Tibial nerve (tissue), 4 donors: Measurements from ENCODE around the gene MALAT1. TPM values are rescaled to one million over a fixed set of nuclear protein-coding genes. Genes with fewer than 3 reads are reported as not detected.

Source experiments
- DNase-seq, 2 donors: peaks; one replicate each; pipeline ENCODE4 v3.0.0-alpha.2; 2019; ENCODE audit warnings: low spot score in 2 of 2
- H3K27ac ChIP-seq, 4 donors: fragments of 200-600 bp; sonication (generic) in 3 of 4; one replicate each; pipeline ENCODE4 v1.5.1; 2017 to 2019; ENCODE audit warnings: mild to moderate bottlenecking in 1 of 4
- H3K27me3 ChIP-seq, 2 donors: fragments of 200-600 bp; sonication (generic) in 1 of 2; one replicate each; pipeline versions ENCODE4 v1.5.1 to v1.6.0; 2017 to 2019
- H3K36me3 ChIP-seq, 3 donors: fragments of 200-600 bp; sonication (generic); one replicate each; pipeline ENCODE4 v1.5.1; 2018 to 2019
- H3K4me1 ChIP-seq, 4 donors: fragments of 200-600 bp; sonication (generic) in 3 of 4; one replicate each; pipeline ENCODE4 v1.5.1; 2017 to 2019
- H3K4me3 ChIP-seq, 4 donors: fragments of 200-600 bp; sonication (generic) in 3 of 4; one replicate each; pipeline ENCODE4 v1.5.1; 2017 to 2019; ENCODE audit warnings: mild to moderate bottlenecking in 1 of 4, moderate library complexity in 1 of 4
- H3K9me3 ChIP-seq, 4 donors: fragments of 200-600 bp; sonication (generic) in 3 of 4; one replicate each; pipeline ENCODE4 v1.5.1; 2017 to 2019
- EP300 ChIP-seq, 2 donors: sonication (generic); formaldehyde crosslinking; IDR thresholded peaks; one replicate each; pipeline ENCODE4 v1.6.1; 2017; ENCODE audit warnings: antibody characterized with exemption in 2 of 2, mild to moderate bottlenecking in 1 of 2
- POLR2A ChIP-seq, 2 donors: fragments of 450-650 bp; IDR thresholded peaks; one replicate each; pipeline ENCODE4 v1.6.1; 2017; ENCODE audit warnings: antibody characterized with exemption in 2 of 2, mild to moderate bottlenecking in 2 of 2, moderate library complexity in 2 of 2
- WGBS, 2 donors: methylation state at CpG; one replicate each; pipeline ENCODE4 v1.1.5; 2018; 5-methylcytosine and 5-hydroxymethylcytosine counted together
- total RNA-seq, 4 donors: library from RNA; depleted of rRNA; stranded (reverse); fragments of >200 nt; gene quantifications; one replicate each; pipeline ENCODE4 v1.1.0, GENCODE V29; 2016
- TF ChIP-seq, protein P1 (sequence below), 5 experiments: fragments of 200-600 bp in 3 of 5; fragments of 450-650 bp in 2 of 5; sonication (generic) in 3 of 5; IDR thresholded peaks; one replicate each; pipeline ENCODE4 v1.5.1; 2016 to 2019; ENCODE audit warnings: antibody characterized with exemption in 5 of 5, mild to moderate bottlenecking in 3 of 5, moderate library complexity in 2 of 5

MALAT1 gene
- total RNA-seq, 4 donors from 2014 or later: 20,649 to 23,532 (median 22,230) TPM

DNA sequence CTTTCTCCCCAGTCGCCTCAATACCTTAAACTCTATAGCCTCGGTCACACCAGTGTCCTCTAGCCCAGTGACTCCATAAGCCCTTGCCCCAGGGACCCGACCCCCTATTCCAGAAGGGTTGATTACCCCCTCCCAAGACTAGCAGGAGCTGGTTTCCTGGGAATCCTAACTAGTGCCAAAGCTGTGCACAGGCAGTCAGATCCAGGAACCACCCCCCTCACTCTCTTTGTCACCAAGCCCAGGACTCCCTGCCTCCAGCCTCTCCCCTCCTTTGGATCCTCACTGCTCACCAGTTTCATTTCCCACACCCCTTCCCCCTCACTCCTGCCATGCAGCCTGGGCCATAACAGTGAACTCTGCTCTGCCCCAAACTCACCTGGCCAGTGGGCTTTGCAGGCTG is 49.5 kb downstream of the MALAT1 start:
- TF ChIP-seq, protein P1, sequence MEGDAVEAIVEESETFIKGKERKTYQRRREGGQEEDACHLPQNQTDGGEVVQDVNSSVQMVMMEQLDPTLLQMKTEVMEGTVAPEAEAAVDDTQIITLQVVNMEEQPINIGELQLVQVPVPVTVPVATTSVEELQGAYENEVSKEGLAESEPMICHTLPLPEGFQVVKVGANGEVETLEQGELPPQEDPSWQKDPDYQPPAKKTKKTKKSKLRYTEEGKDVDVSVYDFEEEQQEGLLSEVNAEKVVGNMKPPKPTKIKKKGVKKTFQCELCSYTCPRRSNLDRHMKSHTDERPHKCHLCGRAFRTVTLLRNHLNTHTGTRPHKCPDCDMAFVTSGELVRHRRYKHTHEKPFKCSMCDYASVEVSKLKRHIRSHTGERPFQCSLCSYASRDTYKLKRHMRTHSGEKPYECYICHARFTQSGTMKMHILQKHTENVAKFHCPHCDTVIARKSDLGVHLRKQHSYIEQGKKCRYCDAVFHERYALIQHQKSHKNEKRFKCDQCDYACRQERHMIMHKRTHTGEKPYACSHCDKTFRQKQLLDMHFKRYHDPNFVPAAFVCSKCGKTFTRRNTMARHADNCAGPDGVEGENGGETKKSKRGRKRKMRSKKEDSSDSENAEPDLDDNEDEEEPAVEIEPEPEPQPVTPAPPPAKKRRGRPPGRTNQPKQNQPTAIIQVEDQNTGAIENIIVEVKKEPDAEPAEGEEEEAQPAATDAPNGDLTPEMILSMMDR (IDR thresholded peaks at IDR 0.05): no peak
- TF ChIP-seq POLR2A (IDR thresholded peaks at IDR 0.05) (no peak), EP300 (IDR thresholded peaks at IDR 0.05) (no peak)
- Histone ChIP-seq H3K27ac (peak overlapping the region in 1 of 4 donors; percentile 10), H3K36me3 (peaks cover 0 to 95% (median 0%) of the 10 kb centered on the region in 3 donors), H3K4me1 (peaks cover 0 to 39% (median 16%) of the 10 kb centered on the region in 4 donors), H3K27me3 (no peaks in the 10 kb centered on the region), H3K4me3 (no peak overlapping the region), H3K9me3 (no peaks in the 10 kb centered on the region)
- no peak for DNase-seq
- 88 to 91% methylated on average over 3 of the region's 3 CpGs for WGBS, 2 donors

DNA sequence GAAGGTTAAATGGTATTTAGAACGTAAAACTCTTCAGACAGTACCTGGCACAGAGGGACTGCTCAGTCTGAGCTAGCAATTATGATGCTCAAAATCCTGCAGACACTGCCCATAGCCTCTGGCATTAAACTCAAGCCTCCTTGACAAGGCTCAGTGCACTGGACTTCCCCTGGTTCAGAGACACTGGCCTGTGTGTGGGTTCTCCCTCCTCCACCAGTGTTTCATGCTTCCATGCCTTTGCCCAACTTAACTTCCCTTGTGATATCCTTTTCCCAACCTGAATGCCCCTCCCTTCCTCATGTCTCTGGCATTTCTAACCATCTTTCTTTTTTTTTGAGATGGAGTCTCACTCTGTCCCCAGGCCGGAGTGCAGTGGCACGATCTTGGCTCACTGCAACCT is 50.3 kb downstream of the MALAT1 start:
- H3K4me1 ChIP-seq: peaks cover 0 to 46% (median 23%) of the 10 kb centered on the region in 4 donors
- H3K36me3 ChIP-seq: peaks cover 0 to 95% (median 0%) of the 10 kb centered on the region in 3 donors
- H3K9me3 ChIP-seq: no peaks in the 10 kb centered on the region
- WGBS, 2 donors: 86 to 92% methylated on average over 3 of the region's 3 CpGs
- TF ChIP-seq POLR2A (IDR thresholded peaks at IDR 0.05) (no peak), EP300 (IDR thresholded peaks at IDR 0.05) (no peak)
- TF ChIP-seq, protein P1 (IDR thresholded peaks at IDR 0.05): no peak
- H3K4me3 ChIP-seq: no peak overlapping the region
- DNase-seq: no peak
- H3K27ac ChIP-seq: no peak overlapping the region
- H3K27me3 ChIP-seq: no peaks in the 10 kb centered on the region

DNA sequence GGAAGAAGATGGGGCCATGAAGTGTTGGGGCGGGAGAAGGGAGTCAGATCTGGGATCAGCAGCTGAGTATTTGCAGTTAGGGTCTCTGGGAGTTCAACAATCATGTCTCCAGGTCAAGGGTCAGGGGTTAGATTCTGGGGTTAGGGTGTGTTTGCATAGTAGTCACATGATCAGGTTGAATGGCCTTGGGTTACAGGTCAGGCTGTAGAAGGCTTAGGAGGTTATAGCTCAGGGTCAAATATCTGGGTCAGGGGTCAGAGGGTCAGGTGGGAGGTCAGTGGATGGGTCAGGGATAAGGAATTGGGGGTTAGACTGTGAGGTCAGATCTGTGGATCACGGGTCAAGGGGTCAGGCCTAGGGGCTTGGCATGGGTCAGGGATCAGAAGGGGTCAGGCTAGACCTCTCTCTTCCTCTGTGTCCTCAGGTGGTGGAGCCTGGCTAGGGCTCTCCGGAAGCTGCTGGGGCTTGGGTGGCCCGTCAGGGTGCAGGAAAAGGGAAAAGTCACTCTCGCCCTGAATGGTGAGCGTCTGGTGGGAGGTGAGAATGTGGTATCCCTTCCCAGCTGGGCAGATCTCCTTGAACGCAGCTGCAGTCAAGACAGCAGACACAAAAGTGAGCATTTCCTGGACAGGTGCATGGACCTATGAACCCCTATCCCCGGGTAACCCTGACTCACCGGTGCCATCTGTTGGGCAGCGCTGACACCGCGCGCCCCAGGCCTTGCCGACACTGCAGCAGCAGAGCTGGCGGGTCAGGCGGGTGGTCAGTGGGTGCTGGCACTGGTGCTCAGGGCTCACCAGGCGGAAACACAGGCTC is 52.9 kb downstream of the MALAT1 start:
- no peaks in the 10 kb centered on the region for H3K9me3 ChIP-seq
- WGBS, 2 donors: 59 to 63% methylated on average over 17 of the region's 17 CpGs
- TF ChIP-seq, protein P1 (IDR thresholded peaks at IDR 0.05): peak in 4 of 5 experiments; percentile 12 to 46 (median 23)
- no peak for TF ChIP-seq POLR2A (IDR thresholded peaks at IDR 0.05)
- TF ChIP-seq EP300 (IDR thresholded peaks at IDR 0.05): no peak
- H3K4me3 ChIP-seq: no peak overlapping the region
- H3K36me3 ChIP-seq: peaks cover 0 to 69% (median 0%) of the 10 kb centered on the region in 3 donors
- H3K27me3 ChIP-seq: no peaks in the 10 kb centered on the region
- peaks cover 0 to 66% (median 45%) of the 10 kb centered on the region in 4 donors for H3K4me1 ChIP-seq
- peak overlapping the region in 3 of 4 donors; percentile 26 to 65 (median 28) for H3K27ac ChIP-seq
- DNase-seq: no peak

DNA sequence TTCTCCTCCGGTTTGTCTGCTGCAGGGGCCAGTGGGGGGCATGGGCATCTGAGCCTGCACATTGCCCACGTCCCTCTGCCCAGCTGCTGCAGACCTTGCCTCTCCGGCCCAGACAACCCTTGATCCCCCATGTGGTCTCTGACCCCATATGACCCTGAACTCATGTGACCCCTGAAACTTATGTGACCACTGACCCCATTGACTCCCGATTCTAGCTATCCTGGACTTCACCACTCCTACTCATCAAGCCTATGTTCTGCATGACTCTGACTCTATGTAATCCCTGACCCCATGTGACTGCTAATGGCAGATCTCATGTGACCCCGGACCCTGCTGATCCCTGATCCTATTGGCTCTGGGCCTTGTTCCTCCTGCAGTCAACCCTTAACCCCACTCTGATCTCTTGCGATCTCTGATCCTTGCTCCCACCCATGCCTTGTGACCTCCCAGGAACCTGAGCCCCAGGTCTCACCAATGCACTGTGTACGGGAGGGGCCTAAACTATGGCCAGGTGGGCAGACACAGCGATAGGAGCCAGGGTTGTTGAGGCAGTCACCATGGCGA is 53.6 kb downstream of the MALAT1 start:
- Histone ChIP-seq H3K36me3 (peaks cover 0 to 62% (median 0%) of the 10 kb centered on the region in 3 donors), H3K4me1 (peaks cover 0 to 67% (median 45%) of the 10 kb centered on the region in 4 donors), H3K4me3 (no peak overlapping the region), H3K9me3 (no peaks in the 10 kb centered on the region), H3K27ac (peak overlapping the region in 3 of 4 donors; percentile 26 to 65 (median 28)), H3K27me3 (no peaks in the 10 kb centered on the region)
- DNase-seq: no peak
- TF ChIP-seq, protein P1 (IDR thresholded peaks at IDR 0.05): peak in 1 of 5 experiments; percentile 2
- no peak for TF ChIP-seq POLR2A (IDR thresholded peaks at IDR 0.05)
- whole genome bisulfite sequencing, 2 donors: 70 to 75% methylated on average over 9 of the region's 9 CpGs
